ENCODE data around the gene DAPK2.

DNA sequence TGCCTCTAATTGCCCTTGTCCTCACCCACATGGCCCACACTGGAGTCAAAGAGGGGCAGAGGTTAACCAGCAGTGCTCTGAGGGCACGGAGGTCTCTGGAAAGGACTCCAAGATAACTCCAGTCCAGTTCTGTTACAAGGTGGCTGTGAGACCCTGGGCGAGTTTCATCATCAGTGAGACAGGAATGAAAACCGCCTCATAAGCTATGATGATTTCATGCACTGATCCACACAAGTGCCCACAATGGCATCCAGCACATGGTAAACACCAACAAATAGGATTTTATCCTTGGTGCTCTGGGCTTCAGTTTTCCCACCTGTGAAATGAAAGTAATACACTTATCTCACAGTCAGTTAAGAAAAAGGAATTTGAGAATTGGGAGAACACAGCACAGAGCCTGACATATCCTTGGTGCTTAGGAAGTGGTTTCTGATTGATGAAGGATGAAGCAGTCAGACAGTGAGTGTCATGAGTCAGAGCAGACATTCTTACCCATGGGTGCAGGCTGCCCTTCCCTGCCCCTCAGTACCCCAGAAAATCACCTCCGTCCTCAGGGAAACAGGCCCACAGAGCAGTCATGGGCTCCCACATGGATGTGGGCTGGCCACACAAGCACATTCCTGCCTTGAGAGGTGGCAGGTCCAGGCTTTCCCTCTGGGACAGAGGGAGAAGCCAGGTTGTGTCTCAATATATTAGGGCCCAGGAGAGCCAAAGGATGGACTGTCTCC lies 48.4 kb downstream of the DAPK2 start:
- TF ChIP-seq TAF1 (IDR thresholded peaks at IDR 0.05; ENCODE audit: low read depth, low read length) (no peak), POLR2A (IDR thresholded peaks at IDR 0.05; ENCODE audit: low read depth, low read length) (no peak), POLR2AphosphoS5 (IDR thresholded peaks at IDR 0.05; ENCODE audit: low read depth, low read length) (no peak), SPI1 (IDR thresholded peaks at IDR 0.05; ENCODE audit: low read depth, low read length) (no peak), PAX5 (IDR thresholded peaks at IDR 0.05; ENCODE audit: insufficient read depth, low read length, severe bottlenecking) (no peak), POU2F2 (IDR thresholded peaks at IDR 0.05; ENCODE audit: low read depth, low read length) (no peak)
